HS-27A (cell line): ENCODE data around the gene LIN7A.

Experiments
- DNase-seq: peaks from one replicate; pipeline ENCODE4 v3.0.0-alpha.2; 2012; ENCODE audit warnings: low read depth, missing footprints

LIN7A gene

DNA sequence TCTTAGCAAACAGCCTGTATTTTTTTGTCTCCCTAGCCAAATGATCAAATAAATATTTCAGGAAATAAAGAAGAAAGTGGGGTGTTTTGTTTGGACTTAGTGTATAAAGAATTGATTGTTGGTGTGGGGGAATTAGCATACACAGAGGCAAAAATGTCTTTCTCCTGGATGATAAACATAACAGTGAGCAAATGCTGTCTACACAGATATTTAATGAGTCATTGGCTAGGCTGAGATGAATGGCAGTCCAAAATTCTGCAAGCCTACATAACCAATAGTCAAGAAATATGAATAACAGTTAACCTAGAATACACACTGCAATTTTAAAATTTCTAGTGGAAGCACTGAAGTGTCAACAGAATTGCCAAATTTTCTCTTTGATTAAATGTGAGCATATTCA, 185.3 kb downstream of the LIN7A start:
- DNase-seq: no peak

DNA sequence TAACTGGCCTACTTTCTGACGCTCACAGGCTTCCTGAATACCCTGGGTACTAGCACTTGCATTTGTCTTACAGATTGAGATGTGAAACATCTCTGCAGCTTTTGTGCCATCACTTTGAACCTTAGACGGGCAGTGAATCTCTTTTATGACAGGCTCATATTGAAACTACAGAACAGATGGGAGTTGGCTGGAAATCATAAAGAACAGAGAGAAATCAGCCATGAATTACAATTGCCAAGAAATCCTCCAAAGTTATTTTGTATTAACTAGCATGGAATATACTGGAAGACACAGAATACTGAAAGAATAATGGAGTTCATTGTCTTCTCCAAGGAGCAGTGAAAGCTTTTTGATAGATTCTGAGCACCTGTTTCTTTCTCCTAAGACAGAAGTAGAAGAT, 188.3 kb downstream of the LIN7A start:
- no peak for DNase-seq

DNA sequence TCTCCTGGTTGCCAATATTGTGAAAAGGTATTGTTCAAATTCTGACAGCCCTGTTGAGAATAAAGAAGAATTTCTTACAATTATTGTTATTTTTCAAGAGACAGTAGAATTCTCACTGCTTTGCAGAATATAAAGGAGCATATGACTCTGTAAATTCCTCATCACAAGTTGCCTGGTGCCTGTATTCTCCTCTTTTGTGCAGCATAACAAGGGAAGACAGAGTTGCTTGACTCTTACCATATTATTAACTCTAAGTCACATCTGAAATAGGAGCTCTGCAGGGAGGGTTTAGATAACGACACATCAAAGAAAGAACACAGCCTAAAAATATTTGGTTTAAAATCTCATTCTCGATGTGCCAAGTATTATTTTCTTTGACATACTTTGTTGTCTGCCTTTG, 189.9 kb downstream of the LIN7A start:
- DNase-seq: no peak

DNA sequence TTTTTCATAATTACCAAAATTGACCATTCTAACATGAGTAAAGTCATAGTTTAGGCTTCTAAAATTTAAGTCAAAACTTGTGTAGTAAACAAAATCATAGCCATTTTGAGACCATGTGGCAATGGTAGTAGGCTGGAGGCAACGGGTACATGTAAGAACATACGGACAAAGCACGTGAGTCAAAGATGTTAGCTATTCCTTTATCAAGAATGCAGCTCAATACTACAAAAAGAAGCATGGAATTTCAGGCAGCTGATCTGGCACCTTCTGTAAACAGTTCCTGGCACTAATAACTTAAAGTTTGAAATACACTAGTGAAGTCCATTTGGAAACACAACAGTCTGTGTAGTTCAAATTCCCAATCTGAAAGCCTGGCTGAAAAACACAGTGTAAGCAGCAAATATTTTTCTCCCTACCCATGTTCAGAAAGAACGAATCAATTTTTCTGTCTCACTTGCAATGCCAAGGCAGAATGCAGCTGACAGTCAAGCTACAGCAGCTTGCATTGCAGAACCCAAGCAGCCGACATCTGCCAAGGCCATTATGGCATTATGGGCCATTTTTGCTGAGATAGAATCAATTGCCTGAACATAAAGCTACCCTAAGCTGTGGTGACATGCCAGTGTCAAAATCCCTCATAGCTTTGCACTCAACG, 191.8 kb downstream of the LIN7A start:
- no peak for DNase-seq
